ENCODE results near the gene HLTF.
A peak's percentile ranks its signal among the peaks of the same experiment; 100 is the strongest.

HLTF gene

GRCh38 chr3:149077628-149078027 lies 8.7 kb downstream of the HLTF start:
- H3K4me3 ChIP-seq (ENCODE audit: low read depth, low read length) = no peak overlapping the region
- TF ChIP-seq CTCF (IDR thresholded peaks at IDR 0.05; ENCODE audit: insufficient read depth, low read depth, low read length, missing control alignments) = no peak
- no peak for DNase-seq (ENCODE audit: low read depth)

- no peak overlapping the region for H3K4me3 ChIP-seq (ENCODE audit: low read depth, low read length)
- no peak for TF ChIP-seq CTCF (IDR thresholded peaks at IDR 0.05; ENCODE audit: insufficient read depth, low read depth, low read length, missing control alignments)
- no peak for DNase-seq (ENCODE audit: low read depth)
Observed at GRCh38 chr3:149067883-149068282, 18.4 kb downstream of the HLTF start.

- DNase-seq (ENCODE audit: low read depth) = no peak
- no peak for TF ChIP-seq CTCF (IDR thresholded peaks at IDR 0.05; ENCODE audit: insufficient read depth, low read depth, low read length, missing control alignments)
- H3K4me3 ChIP-seq (ENCODE audit: low read depth, low read length) = no peak overlapping the region
Observed at GRCh38 chr3:149061776-149062175, 24.6 kb downstream of the HLTF start.

GRCh38 chr3:149058602-149059001 lies 27.7 kb downstream of the HLTF start:
- H3K4me3 ChIP-seq (ENCODE audit: low read depth, low read length) = no peak overlapping the region
- peak; percentile 47 for DNase-seq (ENCODE audit: low read depth)
- TF ChIP-seq CTCF (IDR thresholded peaks at IDR 0.05; ENCODE audit: insufficient read depth, low read depth, low read length, missing control alignments) = no peak

- no peak overlapping the region for H3K4me3 ChIP-seq (ENCODE audit: low read depth, low read length)
- no peak for TF ChIP-seq CTCF (IDR thresholded peaks at IDR 0.05; ENCODE audit: insufficient read depth, low read depth, low read length, missing control alignments)
- DNase-seq (ENCODE audit: low read depth) = no peak
Observed at GRCh38 chr3:149058198-149058597, 28.1 kb downstream of the HLTF start.

GRCh38 chr3:149055575-149055974 lies 30.8 kb downstream of the HLTF start:
- no peak for TF ChIP-seq CTCF (IDR thresholded peaks at IDR 0.05; ENCODE audit: insufficient read depth, low read depth, low read length, missing control alignments)
- no peak for DNase-seq (ENCODE audit: low read depth)
- no peak overlapping the region for H3K4me3 ChIP-seq (ENCODE audit: low read depth, low read length)

GRCh38 chr3:149044339-149045083 lies 41.8 kb downstream of the HLTF start:
- no peak overlapping the region for H3K4me3 ChIP-seq (ENCODE audit: low read depth, low read length)
- TF ChIP-seq CTCF (IDR thresholded peaks at IDR 0.05; ENCODE audit: insufficient read depth, low read depth, low read length, missing control alignments) = no peak
- no peak for DNase-seq (ENCODE audit: low read depth)

Data from GM12865 (cell line).